ENCODE data around the gene RAB26.
"Not testable (repeated sequence)": the region's sequence is repeated elsewhere in the genome, so short reads cannot be mapped to it uniquely, and the experiment has no call there.

GRCh38 chr16:2111009-2111353 lies 37.4 kb upstream of the RAB26 start:
- not testable (repeated sequence) for TF ChIP-seq ZNF114 (CRISPR knock-in tag; IDR thresholded peaks at IDR 0.05)
- TF ChIP-seq, protein P1, sequence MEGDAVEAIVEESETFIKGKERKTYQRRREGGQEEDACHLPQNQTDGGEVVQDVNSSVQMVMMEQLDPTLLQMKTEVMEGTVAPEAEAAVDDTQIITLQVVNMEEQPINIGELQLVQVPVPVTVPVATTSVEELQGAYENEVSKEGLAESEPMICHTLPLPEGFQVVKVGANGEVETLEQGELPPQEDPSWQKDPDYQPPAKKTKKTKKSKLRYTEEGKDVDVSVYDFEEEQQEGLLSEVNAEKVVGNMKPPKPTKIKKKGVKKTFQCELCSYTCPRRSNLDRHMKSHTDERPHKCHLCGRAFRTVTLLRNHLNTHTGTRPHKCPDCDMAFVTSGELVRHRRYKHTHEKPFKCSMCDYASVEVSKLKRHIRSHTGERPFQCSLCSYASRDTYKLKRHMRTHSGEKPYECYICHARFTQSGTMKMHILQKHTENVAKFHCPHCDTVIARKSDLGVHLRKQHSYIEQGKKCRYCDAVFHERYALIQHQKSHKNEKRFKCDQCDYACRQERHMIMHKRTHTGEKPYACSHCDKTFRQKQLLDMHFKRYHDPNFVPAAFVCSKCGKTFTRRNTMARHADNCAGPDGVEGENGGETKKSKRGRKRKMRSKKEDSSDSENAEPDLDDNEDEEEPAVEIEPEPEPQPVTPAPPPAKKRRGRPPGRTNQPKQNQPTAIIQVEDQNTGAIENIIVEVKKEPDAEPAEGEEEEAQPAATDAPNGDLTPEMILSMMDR (conservative IDR thresholded peaks at IDR 0.05; ENCODE audit: low read depth in 2 of 2): not testable (repeated sequence)

Measured in GM23338 (cell line).